ENCODE results near the gene TMEM138.

GRCh38 chr11:61372659-61373420 lies 10.7 kb downstream of the TMEM138 start:
- no peak for TF ChIP-seq POLR2A (IDR thresholded peaks at IDR 0.05; ENCODE audit: extremely low read depth, insufficient read length)
- TF ChIP-seq, protein P1, sequence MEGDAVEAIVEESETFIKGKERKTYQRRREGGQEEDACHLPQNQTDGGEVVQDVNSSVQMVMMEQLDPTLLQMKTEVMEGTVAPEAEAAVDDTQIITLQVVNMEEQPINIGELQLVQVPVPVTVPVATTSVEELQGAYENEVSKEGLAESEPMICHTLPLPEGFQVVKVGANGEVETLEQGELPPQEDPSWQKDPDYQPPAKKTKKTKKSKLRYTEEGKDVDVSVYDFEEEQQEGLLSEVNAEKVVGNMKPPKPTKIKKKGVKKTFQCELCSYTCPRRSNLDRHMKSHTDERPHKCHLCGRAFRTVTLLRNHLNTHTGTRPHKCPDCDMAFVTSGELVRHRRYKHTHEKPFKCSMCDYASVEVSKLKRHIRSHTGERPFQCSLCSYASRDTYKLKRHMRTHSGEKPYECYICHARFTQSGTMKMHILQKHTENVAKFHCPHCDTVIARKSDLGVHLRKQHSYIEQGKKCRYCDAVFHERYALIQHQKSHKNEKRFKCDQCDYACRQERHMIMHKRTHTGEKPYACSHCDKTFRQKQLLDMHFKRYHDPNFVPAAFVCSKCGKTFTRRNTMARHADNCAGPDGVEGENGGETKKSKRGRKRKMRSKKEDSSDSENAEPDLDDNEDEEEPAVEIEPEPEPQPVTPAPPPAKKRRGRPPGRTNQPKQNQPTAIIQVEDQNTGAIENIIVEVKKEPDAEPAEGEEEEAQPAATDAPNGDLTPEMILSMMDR (IDR thresholded peaks at IDR 0.05; ENCODE audit: low read depth, low read length), result no peak
- TF ChIP-seq, protein P2, sequence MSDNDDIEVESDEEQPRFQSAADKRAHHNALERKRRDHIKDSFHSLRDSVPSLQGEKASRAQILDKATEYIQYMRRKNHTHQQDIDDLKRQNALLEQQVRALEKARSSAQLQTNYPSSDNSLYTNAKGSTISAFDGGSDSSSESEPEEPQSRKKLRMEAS (IDR thresholded peaks at IDR 0.05; ENCODE audit: low read depth, low read length), result no peak

Measured in NB4 (cell line).